ENCODE results near the gene LDHAL6B.

LDHAL6B gene

GRCh38 chr15:59191855-59192237 is 14.8 kb upstream of the LDHAL6B start:
- H2AK5ac ChIP-seq (ENCODE audit: low read depth, low read length): no peak overlapping the region
- no peak overlapping the region for H3K4ac ChIP-seq (ENCODE audit: low read length)
- H3K4me2 ChIP-seq (ENCODE audit: insufficient read depth, low read length, poor library complexity, severe bottlenecking): no peak overlapping the region
- peaks cover 0 to 2% of the 10 kb centered on the region in 2 donors for H3K4me1 ChIP-seq (ENCODE audit: control insufficient read depth in 2 of 2, insufficient read depth in 1 of 2, low read depth in 1 of 2, low read length in 2 of 2)
- no peak overlapping the region for H2BK12ac ChIP-seq (ENCODE audit: low read length)
- H3K14ac ChIP-seq (ENCODE audit: low read length): no peak overlapping the region
- H3K4me3 ChIP-seq (ENCODE audit: low read length in 2 of 2): no peak overlapping the region
- no peak overlapping the region for H4K8ac ChIP-seq (ENCODE audit: low read depth, low read length)
- H4K91ac ChIP-seq (ENCODE audit: low read depth, low read length, poor library complexity): no peak overlapping the region
- no peaks in the 10 kb centered on the region for H3K27me3 ChIP-seq (ENCODE audit: control insufficient read depth in 3 of 3, insufficient read depth in 3 of 3, low read depth in 1 of 3, low read length in 3 of 3)
- no peak overlapping the region for H3K18ac ChIP-seq (ENCODE audit: low read length)
- no peak overlapping the region for H3K23ac ChIP-seq (ENCODE audit: low read depth, low read length, poor library complexity)
- H2BK5ac ChIP-seq (ENCODE audit: low read length): no peak overlapping the region
- no peak overlapping the region for H2BK120ac ChIP-seq (ENCODE audit: low read depth, low read length)
- peaks cover 0 to 60% of the 10 kb centered on the region in 2 donors for H3K36me3 ChIP-seq (replicated peaks in 1 of 2; ENCODE audit: control insufficient read depth in 2 of 2, insufficient read depth in 2 of 2, low read length in 2 of 2)
- H3K79me1 ChIP-seq (ENCODE audit: low read depth, low read length): no peaks in the 10 kb centered on the region
- DNase-seq (ENCODE audit: low spot score): no peak
- H3K9ac ChIP-seq (ENCODE audit: low read depth, low read length, poor library complexity): no peak overlapping the region
- WGBS, 2 donors (ENCODE audit: extremely low coverage in 2 of 2, insufficient read length in 2 of 2, insufficient replicate concordance in 1 of 2): no CpG with 5 or more reads among the region's 6 CpGs
- no peak overlapping the region for H2AFZ ChIP-seq (ENCODE audit: low read length)
- H3K9me3 ChIP-seq (replicated peaks in 1 of 2; ENCODE audit: control insufficient read depth in 2 of 2, insufficient read depth in 1 of 2, low read depth in 1 of 2, low read length in 2 of 2): peaks cover 0 to 10% of the 10 kb centered on the region in 2 donors
- no peak overlapping the region for H2BK15ac ChIP-seq (ENCODE audit: low read length)
- no peak overlapping the region for H3K27ac ChIP-seq (replicated peaks; ENCODE audit: low read length)

GRCh38 chr15:59194639-59195325 is 11.9 kb upstream of the LDHAL6B start:
- Histone ChIP-seq H3K27me3 (ENCODE audit: control insufficient read depth in 3 of 3, insufficient read depth in 3 of 3, low read depth in 1 of 3, low read length in 3 of 3) (no peaks in the 10 kb centered on the region), H3K9me3 (replicated peaks in 1 of 2; ENCODE audit: control insufficient read depth in 2 of 2, insufficient read depth in 1 of 2, low read depth in 1 of 2, low read length in 2 of 2) (no peaks in the 10 kb centered on the region), H3K36me3 (replicated peaks in 1 of 2; ENCODE audit: control insufficient read depth in 2 of 2, insufficient read depth in 2 of 2, low read length in 2 of 2) (peaks cover 0 to 50% of the 10 kb centered on the region in 2 donors), H3K9ac (ENCODE audit: low read depth, low read length, poor library complexity) (no peak overlapping the region), H2BK120ac (ENCODE audit: low read depth, low read length) (no peak overlapping the region), H2AFZ (ENCODE audit: low read length) (no peak overlapping the region), H2BK12ac (ENCODE audit: low read length) (no peak overlapping the region), H3K4me1 (ENCODE audit: control insufficient read depth in 2 of 2, insufficient read depth in 1 of 2, low read depth in 1 of 2, low read length in 2 of 2) (peaks cover 0 to 2% of the 10 kb centered on the region in 2 donors), H3K4ac (ENCODE audit: low read length) (no peak overlapping the region), H2AK5ac (ENCODE audit: low read depth, low read length) (no peak overlapping the region), H3K27ac (replicated peaks; ENCODE audit: low read length) (no peak overlapping the region), H3K23ac (ENCODE audit: low read depth, low read length, poor library complexity) (no peak overlapping the region), H4K91ac (ENCODE audit: low read depth, low read length, poor library complexity) (no peak overlapping the region), H3K79me1 (ENCODE audit: low read depth, low read length) (no peaks in the 10 kb centered on the region), H4K8ac (ENCODE audit: low read depth, low read length) (no peak overlapping the region), H3K4me3 (ENCODE audit: low read length in 2 of 2) (no peak overlapping the region), H2BK5ac (ENCODE audit: low read length) (no peak overlapping the region), H2BK15ac (ENCODE audit: low read length) (no peak overlapping the region), H3K14ac (ENCODE audit: low read length) (no peak overlapping the region), H3K4me2 (ENCODE audit: insufficient read depth, low read length, poor library complexity, severe bottlenecking) (no peak overlapping the region), H3K18ac (ENCODE audit: low read length) (no peak overlapping the region)
- no CpG with 5 or more reads among the region's 10 CpGs for WGBS, 2 donors (ENCODE audit: extremely low coverage in 2 of 2, insufficient read length in 2 of 2, insufficient replicate concordance in 1 of 2)
- DNase-seq (ENCODE audit: low spot score): no peak

GRCh38 chr15:59196416-59196815 is 10.2 kb upstream of the LDHAL6B start:
- no peak for DNase-seq (ENCODE audit: low spot score)
- Histone ChIP-seq H3K36me3 (replicated peaks in 1 of 2; ENCODE audit: control insufficient read depth in 2 of 2, insufficient read depth in 2 of 2, low read length in 2 of 2) (peaks cover 0 to 49% of the 10 kb centered on the region in 2 donors), H2BK120ac (ENCODE audit: low read depth, low read length) (no peak overlapping the region)

GRCh38 chr15:59197454-59197853 is 9.2 kb upstream of the LDHAL6B start:
- no peak overlapping the region for H2AK5ac ChIP-seq (ENCODE audit: low read depth, low read length)
- H3K9me3 ChIP-seq (replicated peaks in 1 of 2; ENCODE audit: control insufficient read depth in 2 of 2, insufficient read depth in 1 of 2, low read depth in 1 of 2, low read length in 2 of 2): no peaks in the 10 kb centered on the region
- H3K27ac ChIP-seq (replicated peaks; ENCODE audit: low read length): no peak overlapping the region
- H3K4me2 ChIP-seq (ENCODE audit: insufficient read depth, low read length, poor library complexity, severe bottlenecking): no peak overlapping the region
- DNase-seq (ENCODE audit: low spot score): no peak
- H3K27me3 ChIP-seq (ENCODE audit: control insufficient read depth in 3 of 3, insufficient read depth in 3 of 3, low read depth in 1 of 3, low read length in 3 of 3): no peaks in the 10 kb centered on the region
- no peak overlapping the region for H3K18ac ChIP-seq (ENCODE audit: low read length)
- H4K91ac ChIP-seq (ENCODE audit: low read depth, low read length, poor library complexity): no peak overlapping the region
- peaks cover 0 to 54% of the 10 kb centered on the region in 2 donors for H3K36me3 ChIP-seq (replicated peaks in 1 of 2; ENCODE audit: control insufficient read depth in 2 of 2, insufficient read depth in 2 of 2, low read length in 2 of 2)
- H2BK12ac ChIP-seq (ENCODE audit: low read length): no peak overlapping the region
- H3K9ac ChIP-seq (ENCODE audit: low read depth, low read length, poor library complexity): no peak overlapping the region
- H3K23ac ChIP-seq (ENCODE audit: low read depth, low read length, poor library complexity): no peak overlapping the region
- no peak overlapping the region for H2BK120ac ChIP-seq (ENCODE audit: low read depth, low read length)
- no CpG with 5 or more reads among the region's 2 CpGs for WGBS, 2 donors (ENCODE audit: extremely low coverage in 2 of 2, insufficient read length in 2 of 2, insufficient replicate concordance in 1 of 2)
- no peak overlapping the region for H2BK15ac ChIP-seq (ENCODE audit: low read length)
- no peak overlapping the region for H3K4ac ChIP-seq (ENCODE audit: low read length)
- H3K14ac ChIP-seq (ENCODE audit: low read length): no peak overlapping the region
- no peak overlapping the region for H3K4me3 ChIP-seq (ENCODE audit: low read length in 2 of 2)
- H2BK5ac ChIP-seq (ENCODE audit: low read length): no peak overlapping the region
- no peak overlapping the region for H4K8ac ChIP-seq (ENCODE audit: low read depth, low read length)
- H2AFZ ChIP-seq (ENCODE audit: low read length): no peak overlapping the region
- no peaks in the 10 kb centered on the region for H3K4me1 ChIP-seq (ENCODE audit: control insufficient read depth in 2 of 2, insufficient read depth in 1 of 2, low read depth in 1 of 2, low read length in 2 of 2)
- H3K79me1 ChIP-seq (ENCODE audit: low read depth, low read length): no peaks in the 10 kb centered on the region

More at GRCh38 chr15:59196416-59196815, 10.2 kb upstream of the LDHAL6B start:
- Histone ChIP-seq H2BK15ac (ENCODE audit: low read length) (no peak overlapping the region), H3K79me1 (ENCODE audit: low read depth, low read length) (no peaks in the 10 kb centered on the region), H3K9ac (ENCODE audit: low read depth, low read length, poor library complexity) (no peak overlapping the region), H4K91ac (ENCODE audit: low read depth, low read length, poor library complexity) (no peak overlapping the region), H2AK5ac (ENCODE audit: low read depth, low read length) (no peak overlapping the region), H2BK12ac (ENCODE audit: low read length) (no peak overlapping the region), H3K27ac (replicated peaks; ENCODE audit: low read length) (no peak overlapping the region), H3K23ac (ENCODE audit: low read depth, low read length, poor library complexity) (no peak overlapping the region), H3K27me3 (ENCODE audit: control insufficient read depth in 3 of 3, insufficient read depth in 3 of 3, low read depth in 1 of 3, low read length in 3 of 3) (no peaks in the 10 kb centered on the region), H3K18ac (ENCODE audit: low read length) (no peak overlapping the region), H2BK5ac (ENCODE audit: low read length) (no peak overlapping the region), H3K4me3 (ENCODE audit: low read length in 2 of 2) (no peak overlapping the region), H3K9me3 (replicated peaks in 1 of 2; ENCODE audit: control insufficient read depth in 2 of 2, insufficient read depth in 1 of 2, low read depth in 1 of 2, low read length in 2 of 2) (no peaks in the 10 kb centered on the region), H3K4me1 (ENCODE audit: control insufficient read depth in 2 of 2, insufficient read depth in 1 of 2, low read depth in 1 of 2, low read length in 2 of 2) (no peaks in the 10 kb centered on the region), H4K8ac (ENCODE audit: low read depth, low read length) (no peak overlapping the region), H3K14ac (ENCODE audit: low read length) (no peak overlapping the region), H3K4me2 (ENCODE audit: insufficient read depth, low read length, poor library complexity, severe bottlenecking) (no peak overlapping the region), H2AFZ (ENCODE audit: low read length) (no peak overlapping the region), H3K4ac (ENCODE audit: low read length) (no peak overlapping the region)
- no CpG with 5 or more reads among the region's 2 CpGs for WGBS, 2 donors (ENCODE audit: extremely low coverage in 2 of 2, insufficient read length in 2 of 2, insufficient replicate concordance in 1 of 2)
